GM12892 (cell line): ENCODE results near the gene ZCWPW2.

Source experiments
- POLR2A ChIP-seq: IDR thresholded peaks from 2 replicates; pipeline ENCODE4 v1.6.1; 2011; ENCODE audit warnings: low read depth, low read length, control low read depth
- POLR2AphosphoS5 ChIP-seq: IDR thresholded peaks from 2 replicates; pipeline ENCODE4 v1.6.1; 2011; ENCODE audit warnings: low read depth, low read length, control low read depth

GRCh38 chr3:28544831-28545230 is 196.3 kb downstream of the ZCWPW2 start:
- TF ChIP-seq POLR2AphosphoS5 (no peak), POLR2A (no peak)
